ENCODE results near the gene MAPK9.

Gene MAPK9

DNA sequence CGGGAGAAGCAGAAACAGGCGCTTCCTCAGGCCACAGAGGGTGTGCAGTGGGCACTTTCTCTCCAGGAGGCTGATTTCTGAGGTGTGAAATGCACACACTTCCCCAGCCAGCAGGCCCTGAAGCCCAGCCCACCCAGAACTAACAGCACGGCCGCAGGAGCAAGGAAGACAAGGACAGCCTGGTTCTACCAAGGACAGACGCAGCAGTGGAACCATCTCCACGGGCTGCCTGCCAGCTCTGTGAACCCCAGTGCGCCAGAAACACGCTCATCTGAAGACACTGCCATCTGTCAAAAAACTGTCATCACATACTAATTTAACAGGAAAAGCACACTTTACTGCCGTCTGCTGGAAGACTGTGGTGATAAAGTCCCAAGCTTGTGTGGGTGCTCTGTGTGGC, 40.7 kb downstream of the MAPK9 start:
- in situ Hi-C loops (cut with HindIII; ENCODE audit: low sequenced_read_pairs): no loop called here

DNA sequence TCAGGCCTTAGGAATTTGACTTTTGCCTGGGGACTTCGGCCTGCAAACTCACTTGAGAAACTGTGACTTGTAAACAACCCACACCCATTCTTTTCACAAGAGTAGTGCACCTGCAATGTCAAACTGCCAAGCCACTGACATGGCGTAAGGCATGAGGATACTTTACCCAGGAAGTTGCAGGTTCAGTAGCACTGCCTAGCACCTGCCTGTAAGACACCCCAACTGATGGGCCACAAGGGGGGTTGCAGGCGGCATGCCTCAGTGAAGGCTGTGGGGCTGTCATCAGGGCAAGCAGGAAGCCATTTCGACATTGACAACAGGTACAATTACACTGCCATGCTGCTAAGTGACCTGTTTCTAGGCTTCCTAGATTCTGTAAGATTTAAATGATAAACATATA, 41.6 kb downstream of the MAPK9 start:
- in situ Hi-C loops (cut with HindIII; ENCODE audit: low sequenced_read_pairs): no loop called here

DNA sequence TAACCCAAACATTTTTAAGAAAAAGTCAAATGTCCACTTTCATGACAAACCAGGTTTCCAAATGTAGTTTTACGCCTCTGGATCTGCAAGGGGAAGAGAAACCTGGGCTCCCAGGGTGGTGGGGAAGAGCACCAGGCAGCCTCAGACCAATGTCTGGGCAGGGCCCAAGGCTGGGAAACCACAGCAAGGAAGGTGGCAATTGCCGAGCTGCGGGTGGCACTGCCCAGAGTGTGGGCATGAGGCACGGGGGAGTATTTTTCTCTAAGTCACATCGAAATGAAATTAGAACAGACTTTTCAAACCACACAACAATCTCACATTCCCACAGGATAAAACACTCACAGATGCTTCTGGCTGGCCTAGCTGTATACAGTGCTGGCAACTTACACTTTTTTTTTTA, 50.3 kb downstream of the MAPK9 start:
- in situ Hi-C loops (cut with HindIII; ENCODE audit: low sequenced_read_pairs): no loop called here

DNA sequence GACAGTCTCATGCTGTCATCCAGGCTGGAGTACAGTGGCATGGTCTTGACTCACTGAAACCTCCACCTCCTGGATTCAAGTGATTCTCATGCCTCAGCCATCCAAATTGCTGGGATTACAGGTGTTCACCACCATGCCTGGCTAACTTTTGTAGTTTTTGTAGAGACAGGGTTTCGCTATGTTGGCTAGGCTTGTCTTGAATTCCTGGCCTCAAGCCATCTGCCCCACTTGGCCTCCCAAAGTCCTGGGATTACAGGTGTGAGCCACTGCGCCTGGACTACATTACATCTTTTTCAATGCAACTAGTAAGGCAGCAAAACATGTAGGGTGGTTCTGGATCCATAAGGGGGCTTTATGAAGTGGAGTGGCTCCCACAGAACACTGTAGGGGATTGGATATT, 53.3 kb downstream of the MAPK9 start:
- in situ Hi-C loops (cut with HindIII; ENCODE audit: low sequenced_read_pairs): no loop called here

DNA sequence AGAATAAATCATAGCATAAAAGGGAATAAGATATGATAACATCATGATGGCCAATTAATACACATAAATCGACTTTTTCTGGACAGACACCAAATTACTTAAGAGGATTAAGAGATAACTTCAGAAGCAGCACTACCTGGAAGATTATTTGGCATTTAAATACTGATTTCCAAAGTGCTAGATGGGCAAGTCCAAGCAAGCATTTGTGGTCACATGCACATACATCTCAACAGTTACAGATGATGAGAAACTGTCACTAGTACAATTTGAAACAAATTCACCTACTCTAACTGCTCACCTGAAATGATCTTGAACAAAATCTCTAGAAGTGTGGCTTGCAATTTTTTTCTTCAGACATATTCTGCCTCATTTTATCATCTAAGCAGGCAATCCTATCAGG, 56.0 kb downstream of the MAPK9 start:
- in situ Hi-C loops (cut with HindIII; ENCODE audit: low sequenced_read_pairs): no loop called here

DNA sequence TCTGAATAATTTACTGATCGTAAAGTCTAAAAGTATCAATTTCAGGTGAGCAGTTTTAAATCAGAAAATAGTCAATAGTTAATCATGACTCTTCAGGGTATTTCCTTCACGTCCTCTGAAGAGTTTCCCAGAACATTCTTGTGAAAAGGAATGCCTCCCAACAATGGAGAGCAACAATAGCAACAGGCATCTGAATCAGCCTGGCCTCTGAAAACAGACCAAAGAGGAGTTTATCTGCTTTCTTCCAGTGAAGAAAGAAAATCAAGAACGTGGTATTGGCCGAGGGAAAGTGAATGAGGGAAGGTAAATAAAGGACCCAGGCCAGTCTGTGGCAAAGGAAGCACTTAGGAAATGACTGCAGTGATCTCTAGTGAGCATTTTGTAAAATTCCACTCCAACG, 56.8 kb downstream of the MAPK9 start:
- in situ Hi-C loops (cut with HindIII; ENCODE audit: low sequenced_read_pairs): no loop called here

DNA sequence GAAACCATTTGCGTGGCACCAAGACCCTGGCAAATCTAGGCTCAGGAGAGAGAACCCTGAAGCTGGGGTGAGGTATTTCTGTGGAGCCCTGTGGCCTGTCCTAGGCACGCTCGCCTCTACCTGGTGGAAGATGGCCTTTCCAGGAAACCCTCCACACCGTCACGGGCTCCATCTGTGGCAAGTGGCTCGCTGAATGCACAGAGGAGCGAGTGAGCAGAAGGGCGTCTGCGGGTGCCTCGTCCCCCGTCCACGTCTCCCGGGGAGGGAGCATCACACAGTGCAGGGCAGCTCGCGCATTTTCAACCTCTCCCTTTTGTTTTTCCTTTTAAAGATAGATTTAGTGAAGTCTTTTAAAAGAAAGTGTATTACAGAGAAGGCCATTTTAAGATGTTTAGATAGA, 57.6 kb downstream of the MAPK9 start:
- in situ Hi-C loops (cut with HindIII; ENCODE audit: low sequenced_read_pairs): no loop called here

DNA sequence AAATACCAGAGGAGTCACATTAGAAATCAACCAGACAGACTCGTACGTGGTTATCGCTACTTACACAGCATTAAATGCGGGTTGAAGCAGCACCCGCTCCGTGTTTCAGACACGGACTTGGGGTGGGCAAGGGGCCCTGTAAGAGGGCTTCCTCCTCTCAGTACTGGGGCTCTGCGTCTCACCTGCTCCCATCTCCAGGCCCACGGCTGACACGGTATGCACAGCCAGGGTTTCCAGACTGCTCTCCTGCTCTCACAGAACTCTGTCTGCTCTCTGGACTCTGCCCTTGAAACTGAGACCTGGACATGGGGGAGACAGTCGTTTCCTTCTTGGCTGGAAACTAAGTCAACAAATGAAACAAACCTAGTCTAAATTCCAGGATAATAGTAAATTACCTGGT, 58.2 kb downstream of the MAPK9 start:
- in situ Hi-C loops (cut with HindIII; ENCODE audit: low sequenced_read_pairs): no loop called here

DNA sequence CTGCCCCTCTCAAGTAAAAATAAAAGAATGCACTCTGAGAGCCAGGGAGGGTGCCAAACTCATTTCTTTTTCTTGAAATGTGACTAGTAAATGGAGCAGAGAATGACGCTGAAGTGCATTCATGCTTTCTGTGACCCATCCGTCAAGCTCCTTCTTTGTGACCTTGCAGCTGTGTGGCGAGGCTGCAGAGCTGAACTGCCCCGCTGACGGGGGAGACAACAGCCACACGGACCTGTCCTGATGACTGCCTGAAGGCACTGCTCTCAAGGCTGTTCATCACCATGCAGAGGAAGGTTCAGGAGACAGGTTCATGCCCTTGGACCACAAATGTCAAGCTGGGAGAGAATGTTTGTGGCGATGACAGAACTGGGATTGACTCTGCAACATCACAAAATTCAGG, 61.9 kb downstream of the MAPK9 start:
- in situ Hi-C loops (cut with HindIII; ENCODE audit: low sequenced_read_pairs): no loop called here

DNA sequence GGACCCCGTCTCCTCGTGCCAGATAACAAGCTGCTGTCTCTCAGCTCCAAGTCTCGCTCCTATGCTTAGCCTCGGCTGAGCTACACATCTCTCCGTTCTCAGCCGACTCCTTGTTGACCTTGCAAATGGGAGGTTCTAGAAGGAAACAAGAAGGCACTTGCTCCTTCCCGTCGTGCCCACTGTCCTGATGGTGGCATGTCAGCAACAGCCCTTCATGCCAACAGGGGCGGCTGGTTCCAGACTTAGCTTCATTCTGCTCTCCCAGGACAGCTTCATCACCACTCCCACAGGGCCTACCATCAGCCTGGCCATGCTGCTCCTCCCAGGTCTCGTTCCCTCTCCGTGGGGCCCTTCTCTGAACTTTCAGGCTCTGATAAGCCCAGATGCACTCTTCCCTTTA, 69.8 kb downstream of the MAPK9 start:
- in situ Hi-C loops (cut with HindIII; ENCODE audit: low sequenced_read_pairs): loop anchor here (25.0 kb wide), 1 partner anchor 90 kb away; no protein-coding TSS in a partner anchor

DNA sequence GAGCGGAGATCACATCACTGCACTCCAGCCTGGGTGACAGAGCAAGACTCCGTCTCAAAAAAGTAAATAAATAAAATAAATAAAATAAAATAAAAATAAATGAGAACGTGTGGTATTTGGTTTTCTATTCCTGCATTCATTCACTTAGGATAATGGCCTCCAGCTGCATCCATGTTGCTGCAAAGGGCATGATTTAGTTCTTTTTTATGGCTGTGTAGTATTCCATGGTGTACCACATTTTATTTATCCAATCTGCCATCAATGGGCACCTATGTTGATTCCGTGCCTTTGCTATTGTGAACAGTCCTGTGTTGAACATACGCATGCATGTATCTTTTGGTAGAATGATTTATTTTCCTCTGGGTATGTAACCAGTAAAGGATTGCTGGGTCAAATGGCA, 74.1 kb downstream of the MAPK9 start:
- in situ Hi-C loops (cut with HindIII; ENCODE audit: low sequenced_read_pairs): loop anchor here (25.0 kb wide), 1 partner anchor 95 kb away; no protein-coding TSS in a partner anchor

DNA sequence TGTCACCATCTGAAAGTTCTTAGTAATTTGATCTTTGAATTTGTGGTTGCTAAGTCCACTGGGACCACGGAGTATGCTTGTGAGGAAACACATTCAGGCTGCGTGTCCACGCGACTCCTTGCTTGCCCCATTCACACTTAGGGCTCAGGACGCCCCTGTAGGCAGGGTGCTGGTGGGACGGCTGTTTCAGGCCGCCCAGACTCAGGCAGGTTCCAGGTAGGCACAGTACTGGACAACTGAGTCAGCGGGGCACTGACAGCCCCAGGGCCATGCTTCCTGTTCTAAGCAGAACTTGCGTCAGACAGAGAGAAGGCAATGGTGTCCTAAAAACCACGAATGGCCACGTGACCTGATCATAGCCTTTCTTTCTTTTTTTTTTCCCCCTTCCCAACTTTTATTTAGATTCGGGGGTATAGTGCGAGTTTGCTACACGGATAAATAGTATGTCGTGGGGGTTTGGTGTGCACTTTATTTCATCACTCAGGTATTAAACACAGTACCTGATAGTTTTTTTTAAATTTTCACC, 75.2 kb downstream of the MAPK9 start:
- in situ Hi-C loops (cut with HindIII; ENCODE audit: low sequenced_read_pairs): loop anchor here (25.0 kb wide), 1 partner anchor 96 kb away; no protein-coding TSS in a partner anchor

DNA sequence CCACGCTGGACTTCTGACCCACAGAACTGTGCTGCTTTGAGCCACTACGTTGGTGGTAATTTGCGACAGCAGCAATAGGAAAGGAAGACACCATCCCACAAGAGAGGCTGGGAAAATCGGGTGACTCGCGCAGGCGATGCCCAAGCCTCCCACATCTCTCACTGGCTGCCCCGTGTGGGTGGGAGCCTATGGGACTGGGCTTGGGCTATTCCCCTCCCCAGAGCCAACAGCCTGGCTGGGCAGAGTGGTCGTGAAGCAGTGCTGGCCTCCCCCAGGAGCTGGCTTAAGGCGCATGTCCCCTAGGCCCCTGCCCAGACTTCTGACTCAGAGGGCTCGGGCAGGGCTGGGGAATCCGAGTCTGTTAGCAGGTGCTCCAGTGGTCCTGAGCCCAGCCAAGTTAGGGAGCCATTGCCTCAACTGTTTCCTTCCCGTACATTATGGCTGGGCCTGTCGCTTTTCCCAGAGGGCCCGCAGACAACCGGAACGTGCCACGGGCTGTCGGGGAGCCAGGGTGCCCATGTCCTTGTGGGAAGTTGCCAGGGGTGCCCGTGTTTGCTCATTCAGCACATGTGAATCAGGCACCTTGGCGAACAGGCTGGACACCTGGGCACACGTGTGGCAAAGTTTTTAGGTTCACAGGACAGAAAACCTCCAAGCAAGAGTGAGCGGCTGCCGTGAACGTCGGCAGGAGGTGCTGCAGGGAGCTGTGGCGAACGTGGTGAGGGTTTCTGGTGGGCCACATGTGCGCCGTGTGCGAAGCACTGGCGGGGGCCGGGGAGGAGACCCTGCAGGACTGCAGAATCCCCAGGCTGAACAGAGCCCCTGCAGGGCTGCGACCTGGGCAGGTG, 75.9 kb downstream of the MAPK9 start:
- in situ Hi-C loops (cut with HindIII; ENCODE audit: low sequenced_read_pairs): loop anchor here (25.0 kb wide), 1 partner anchor 96 kb away; no protein-coding TSS in a partner anchor

DNA sequence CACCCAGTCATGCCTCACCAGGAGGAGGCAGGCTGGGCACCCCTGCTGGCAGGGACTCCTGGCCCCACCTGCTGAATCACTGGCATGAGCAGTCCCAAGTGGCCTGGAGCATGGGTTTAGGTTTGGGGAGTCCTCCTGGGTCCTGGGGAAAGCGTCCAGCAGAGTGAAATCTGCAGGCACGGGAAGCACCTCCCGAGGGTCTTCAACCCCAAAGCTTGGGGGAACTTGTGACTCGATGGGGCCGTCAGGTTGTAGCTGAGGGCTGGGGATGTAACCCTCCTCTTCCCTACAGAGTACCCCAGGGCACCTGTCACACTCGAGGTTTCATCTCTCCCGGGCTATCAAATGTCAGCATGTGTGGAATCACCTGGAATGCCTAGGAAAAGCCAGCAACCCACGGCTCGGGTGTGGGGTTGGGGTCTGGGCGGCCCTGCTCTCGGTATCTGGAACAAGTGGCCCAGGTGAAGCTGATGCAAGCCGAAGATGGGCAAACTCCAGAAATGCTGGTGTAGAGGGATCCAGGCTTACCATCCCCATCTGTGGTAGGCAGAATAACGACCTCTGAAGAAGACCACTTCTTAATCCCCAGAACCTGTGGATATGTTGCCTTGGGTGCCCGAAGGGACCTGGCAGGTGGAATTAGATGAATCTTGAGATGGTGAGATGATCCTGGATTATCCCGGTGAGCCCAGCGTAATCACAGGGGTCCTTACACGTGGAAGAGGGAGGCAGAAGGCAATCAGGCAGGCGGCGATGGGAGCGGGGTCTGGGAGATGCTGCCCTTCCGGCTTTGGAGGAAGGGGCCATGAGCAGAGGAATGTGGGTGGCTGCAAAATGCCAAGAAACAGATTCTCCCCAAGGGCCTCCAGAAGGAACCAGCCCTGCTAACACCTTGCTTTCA, 76.8 kb downstream of the MAPK9 start:
- in situ Hi-C loops (cut with HindIII; ENCODE audit: low sequenced_read_pairs): loop anchor here (25.0 kb wide), 1 partner anchor 97 kb away; no protein-coding TSS in a partner anchor

DNA sequence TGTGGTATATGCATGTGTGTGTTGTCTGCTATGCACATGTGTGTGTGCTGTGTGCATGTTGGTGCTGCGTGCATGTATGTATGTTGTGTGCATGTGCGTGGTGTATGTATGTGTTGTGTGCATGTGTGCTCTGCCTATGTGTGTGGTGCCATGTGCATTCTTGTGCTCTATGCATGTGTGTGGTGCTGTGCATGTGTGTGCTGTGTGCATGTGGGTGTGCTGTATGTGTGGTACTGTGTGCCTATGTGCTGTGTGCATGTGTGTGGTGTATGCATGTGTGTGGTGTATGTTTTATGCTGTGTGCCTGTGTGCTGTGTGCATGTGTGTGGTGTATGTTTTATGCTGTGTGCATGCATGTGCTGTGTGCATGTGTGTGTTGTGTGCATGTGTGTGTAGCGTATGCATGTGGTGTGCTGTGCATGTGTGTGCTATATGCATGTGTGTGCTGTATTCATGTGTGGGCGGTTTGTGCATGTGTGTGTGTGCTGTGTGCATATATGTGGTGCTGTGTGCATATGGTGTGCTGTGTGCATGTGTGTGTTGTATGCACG, 78.2 kb downstream of the MAPK9 start:
- in situ Hi-C loops (cut with HindIII; ENCODE audit: low sequenced_read_pairs): loop anchor here (25.0 kb wide), 1 partner anchor 99 kb away; no protein-coding TSS in a partner anchor

DNA sequence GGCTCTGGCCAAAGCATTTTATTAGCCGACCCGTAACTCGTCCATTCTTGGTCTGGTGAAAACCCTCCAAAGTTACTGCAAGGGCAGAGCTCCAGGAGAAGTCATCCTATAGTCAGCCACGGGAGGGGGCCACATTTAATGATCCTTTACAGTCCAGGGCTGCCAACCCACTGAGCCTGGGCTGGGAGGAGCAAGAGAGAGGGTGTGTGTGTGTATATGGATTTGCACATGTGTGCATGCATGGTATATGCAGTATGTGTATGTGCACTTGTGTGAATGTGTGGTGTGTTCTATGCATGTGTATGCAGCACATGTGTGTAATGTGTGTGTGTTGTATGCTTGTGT, 78.7 kb downstream of the MAPK9 start:
- in situ Hi-C loops (cut with HindIII; ENCODE audit: low sequenced_read_pairs): loop anchor here (25.0 kb wide), 1 partner anchor 99 kb away; no protein-coding TSS in a partner anchor

DNA sequence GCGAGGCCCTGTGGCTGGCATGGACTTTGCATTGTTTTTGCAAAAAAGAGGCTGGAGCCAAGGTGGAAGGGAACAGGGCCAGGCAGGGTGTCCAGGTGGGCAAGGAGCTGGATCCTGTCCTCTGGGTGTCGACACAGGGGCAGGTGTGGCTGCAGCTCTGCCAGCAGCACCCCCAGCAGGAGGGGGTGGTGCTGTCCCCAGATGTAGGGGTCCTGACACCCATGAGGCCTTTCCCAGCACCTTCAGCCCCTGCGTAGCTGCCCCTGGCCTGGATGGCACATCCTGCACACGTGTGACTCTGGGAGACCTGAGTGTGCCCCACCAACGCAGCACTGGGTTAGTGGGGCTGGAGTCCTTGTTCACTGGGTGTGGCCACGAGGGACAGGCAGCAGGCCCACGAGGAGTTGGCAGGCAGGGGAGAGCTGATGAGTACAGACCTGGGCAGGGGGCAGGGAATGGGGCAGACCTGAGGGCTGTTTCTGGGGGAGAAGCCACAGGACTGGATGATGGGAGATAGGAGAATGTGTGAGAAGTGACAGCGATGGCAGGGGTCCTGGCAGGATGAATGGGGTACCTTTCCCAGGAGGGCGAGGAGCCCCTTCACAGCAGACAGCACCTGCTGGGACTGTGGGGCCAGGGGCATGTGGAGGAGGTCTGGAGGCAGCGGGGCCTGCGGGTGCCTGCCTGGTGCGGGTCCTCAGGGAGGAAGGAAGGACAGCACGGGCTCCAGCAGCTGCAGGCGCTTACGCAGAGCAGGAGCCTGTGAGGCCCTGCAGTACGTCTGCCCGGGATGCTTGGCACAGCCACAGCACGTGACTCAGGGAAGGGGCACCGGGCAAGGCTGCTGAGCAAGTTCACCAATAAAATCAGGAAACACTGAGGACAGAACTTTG, 79.3 kb downstream of the MAPK9 start:
- in situ Hi-C loops (cut with HindIII; ENCODE audit: low sequenced_read_pairs): loop anchor here (25.0 kb wide), 1 partner anchor 100 kb away; no protein-coding TSS in a partner anchor

DNA sequence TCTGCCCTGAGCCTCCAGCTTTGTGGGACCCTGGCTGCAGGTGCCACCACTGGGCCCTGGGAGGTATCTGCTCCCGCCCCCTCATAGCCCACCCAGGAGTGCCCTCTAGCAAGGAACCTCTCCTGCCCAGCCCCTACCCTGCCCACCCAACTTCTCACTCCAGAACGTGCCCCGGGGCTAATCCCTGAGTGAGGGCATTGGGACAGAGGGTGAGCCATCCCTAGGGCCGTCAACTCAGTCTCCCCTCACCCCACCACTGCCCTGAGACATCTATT, 80.2 kb downstream of the MAPK9 start:
- in situ Hi-C loops (cut with HindIII; ENCODE audit: low sequenced_read_pairs): loop anchor here (25.0 kb wide), 1 partner anchor 101 kb away; no protein-coding TSS in a partner anchor

DNA sequence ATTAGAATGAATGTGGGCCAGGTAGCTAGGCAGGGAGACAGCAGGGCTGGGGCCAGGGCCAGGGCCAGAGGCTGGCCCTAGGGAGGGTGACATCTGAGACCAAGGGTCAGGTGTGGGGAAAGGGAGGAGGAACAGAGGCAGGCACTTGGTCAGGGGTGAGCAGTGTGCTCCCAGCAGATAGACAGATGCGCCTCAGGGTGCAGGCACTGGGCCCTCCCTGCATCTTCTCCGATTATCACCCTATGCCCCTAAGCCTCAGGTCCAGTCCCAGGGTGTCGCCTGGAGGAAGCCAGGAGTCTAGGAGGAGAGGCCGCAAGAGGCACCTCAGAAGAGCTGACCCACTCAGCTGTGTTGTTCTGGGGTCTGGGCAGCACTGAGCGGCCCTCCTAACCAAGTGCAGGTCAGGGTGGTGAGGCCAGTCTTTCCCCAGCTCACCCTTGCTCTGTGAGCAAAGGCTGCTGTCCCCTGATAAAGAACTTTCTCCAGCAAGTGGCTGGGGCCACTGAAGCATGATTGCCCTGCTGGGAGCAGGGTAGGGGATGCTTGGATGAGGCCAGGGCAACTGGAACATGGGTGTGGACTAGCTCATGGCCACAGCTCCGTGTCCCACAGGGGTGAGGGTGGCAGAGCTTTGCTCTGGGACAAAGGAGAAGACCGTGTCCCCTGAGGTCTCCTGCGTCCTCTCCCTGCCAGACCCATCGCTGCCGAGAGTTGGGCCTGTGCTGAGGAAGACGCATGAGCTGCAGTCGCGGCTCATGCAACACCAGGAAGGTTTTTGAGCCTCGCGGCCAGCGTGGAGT, 80.7 kb downstream of the MAPK9 start:
- in situ Hi-C loops (cut with HindIII; ENCODE audit: low sequenced_read_pairs): loop anchor here (25.0 kb wide), 1 partner anchor 101 kb away; no protein-coding TSS in a partner anchor
